Progenitor cell of endocrine pancreas (in vitro differentiated cells): ENCODE results near the gene RPA1. TPM values are rescaled to one million over a fixed set of nuclear protein-coding genes. Genes with fewer than 3 reads are reported as not detected.

ENCODE experiments used
- DNase-seq: peaks from one replicate; pipeline ENCODE4 v3.0.0; 2021; ENCODE audit warnings: low spot score; ENCODE audit not compliant: unreplicated experiment
- H3K27ac Mint-ChIP-seq: 2 replicates; pipeline ENCODE4 v1.8.0; 2021; ENCODE audit warnings: mild to moderate bottlenecking, moderate library complexity, mixed read lengths
- H3K27me3 Mint-ChIP-seq: 2 replicates; pipeline ENCODE4 v1.8.0; 2021; ENCODE audit warnings: mixed read lengths
- H3K36me3 Mint-ChIP-seq: 2 replicates; pipeline ENCODE4 v1.8.0; 2022; ENCODE audit warnings: mixed read lengths; ENCODE audit not compliant: insufficient read depth
- H3K4me1 Mint-ChIP-seq: 2 replicates; pipeline ENCODE4 v1.8.0; 2021; ENCODE audit warnings: low read depth, mixed read lengths
- H3K4me3 Mint-ChIP-seq: 2 replicates; pipeline ENCODE4 v1.8.0; 2021; ENCODE audit warnings: low read depth, mild to moderate bottlenecking, moderate library complexity, mixed read lengths
- H3K9me3 Mint-ChIP-seq: 2 replicates; pipeline ENCODE4 v1.8.0; 2021; ENCODE audit warnings: low read depth, mixed read lengths
- total RNA-seq: library from RNA; stranded (reverse); gene quantifications from 2 replicates; pipeline ENCODE4 v1.2.1, GENCODE V29; 2021
- TF ChIP-seq, protein P1 (sequence below): fragments of 200-600 bp; sonication (generic); IDR thresholded peaks from one replicate; pipeline ENCODE4 v1.5.0; 2021; ENCODE audit warnings: antibody characterized with exemption, mild to moderate bottlenecking; ENCODE audit not compliant: unreplicated experiment

RPA1 gene
- total RNA-seq, 1 donor from 2014 or later, result 119 TPM

DNA sequence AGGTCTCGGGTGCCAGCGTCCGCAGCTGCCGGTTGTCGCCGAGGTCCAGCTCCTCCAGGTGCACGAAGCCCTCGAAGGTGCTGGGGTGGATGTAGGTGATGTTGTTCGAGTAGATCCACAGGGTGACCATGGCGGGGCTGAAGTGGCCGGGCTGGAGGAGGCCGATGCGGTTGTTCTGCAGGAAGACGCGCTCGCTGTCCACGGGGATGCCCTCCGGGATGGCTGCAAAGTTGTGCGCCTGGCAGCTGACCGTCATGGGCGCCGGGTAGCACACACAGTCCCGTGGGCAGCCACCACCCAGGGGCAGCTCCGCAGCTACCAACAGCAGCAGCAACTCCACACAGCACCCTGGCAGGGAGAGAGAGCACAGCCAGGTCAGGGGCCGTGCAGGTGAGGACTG, 107.7 kb downstream of the RPA1 start:
- Mint-ChIP-seq H3K27ac (no peak overlapping the region), H3K9me3 (no peaks in the 10 kb centered on the region), H3K36me3 (no peaks in the 10 kb centered on the region), H3K4me3 (no peak overlapping the region), H3K4me1 (peaks cover 5% of the 10 kb centered on the region), H3K27me3 (no peaks in the 10 kb centered on the region)
- DNase-seq, result no peak
- TF ChIP-seq, protein P1, sequence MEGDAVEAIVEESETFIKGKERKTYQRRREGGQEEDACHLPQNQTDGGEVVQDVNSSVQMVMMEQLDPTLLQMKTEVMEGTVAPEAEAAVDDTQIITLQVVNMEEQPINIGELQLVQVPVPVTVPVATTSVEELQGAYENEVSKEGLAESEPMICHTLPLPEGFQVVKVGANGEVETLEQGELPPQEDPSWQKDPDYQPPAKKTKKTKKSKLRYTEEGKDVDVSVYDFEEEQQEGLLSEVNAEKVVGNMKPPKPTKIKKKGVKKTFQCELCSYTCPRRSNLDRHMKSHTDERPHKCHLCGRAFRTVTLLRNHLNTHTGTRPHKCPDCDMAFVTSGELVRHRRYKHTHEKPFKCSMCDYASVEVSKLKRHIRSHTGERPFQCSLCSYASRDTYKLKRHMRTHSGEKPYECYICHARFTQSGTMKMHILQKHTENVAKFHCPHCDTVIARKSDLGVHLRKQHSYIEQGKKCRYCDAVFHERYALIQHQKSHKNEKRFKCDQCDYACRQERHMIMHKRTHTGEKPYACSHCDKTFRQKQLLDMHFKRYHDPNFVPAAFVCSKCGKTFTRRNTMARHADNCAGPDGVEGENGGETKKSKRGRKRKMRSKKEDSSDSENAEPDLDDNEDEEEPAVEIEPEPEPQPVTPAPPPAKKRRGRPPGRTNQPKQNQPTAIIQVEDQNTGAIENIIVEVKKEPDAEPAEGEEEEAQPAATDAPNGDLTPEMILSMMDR, result no peak

GRCh38 chr17:1939981-1940809, 110.4 kb downstream of the RPA1 start:
- Mint-ChIP-seq H3K36me3 (no peaks in the 10 kb centered on the region), H3K4me3 (no peak overlapping the region), H3K4me1 (peaks cover 2% of the 10 kb centered on the region), H3K27ac (peak overlapping the region; percentile 64), H3K27me3 (no peaks in the 10 kb centered on the region), H3K9me3 (no peaks in the 10 kb centered on the region)
- TF ChIP-seq, protein P1, result no peak
- DNase-seq, result no peak

DNA sequence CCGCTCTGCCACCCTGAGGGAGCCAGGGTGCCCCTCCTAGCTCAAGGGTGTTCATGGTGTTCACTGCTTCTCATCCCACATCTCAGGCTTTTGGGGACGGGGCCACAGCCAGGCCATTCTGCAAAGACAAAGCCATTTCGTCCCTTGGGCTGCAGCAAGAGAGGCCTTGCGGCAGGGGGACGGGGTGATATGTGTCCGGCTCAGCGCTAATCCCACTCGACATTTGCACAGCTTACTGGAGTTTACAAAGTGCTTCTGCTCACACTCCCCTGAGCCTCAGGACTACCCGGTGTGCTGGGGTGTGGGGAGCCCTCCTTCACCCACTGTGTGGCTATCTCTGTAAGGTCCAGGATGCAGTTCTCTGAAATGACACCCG, 111.0 kb downstream of the RPA1 start:
- no peak overlapping the region for H3K4me3 Mint-ChIP-seq
- H3K4me1 Mint-ChIP-seq, result peaks cover 2% of the 10 kb centered on the region
- no peak for DNase-seq
- no peaks in the 10 kb centered on the region for H3K9me3 Mint-ChIP-seq
- no peaks in the 10 kb centered on the region for H3K27me3 Mint-ChIP-seq
- no peaks in the 10 kb centered on the region for H3K36me3 Mint-ChIP-seq
- peak overlapping the region; percentile 64 for H3K27ac Mint-ChIP-seq
- TF ChIP-seq, protein P1, result no peak

- Mint-ChIP-seq H3K27ac (no peak overlapping the region), H3K4me3 (no peak overlapping the region), H3K4me1 (peaks cover 5% of the 10 kb centered on the region), H3K36me3 (no peaks in the 10 kb centered on the region), H3K27me3 (no peaks in the 10 kb centered on the region), H3K9me3 (no peaks in the 10 kb centered on the region)
- no peak for DNase-seq
- TF ChIP-seq, protein P1, result no peak
Measured at GRCh38 chr17:1941272-1942065, 111.7 kb downstream of the RPA1 start.

- TF ChIP-seq, protein P1, result no peak
- no peak overlapping the region for H3K27ac Mint-ChIP-seq
- DNase-seq, result no peak
- H3K9me3 Mint-ChIP-seq, result no peaks in the 10 kb centered on the region
- no peaks in the 10 kb centered on the region for H3K27me3 Mint-ChIP-seq
- H3K4me3 Mint-ChIP-seq, result no peak overlapping the region
- H3K4me1 Mint-ChIP-seq, result peaks cover 10% of the 10 kb centered on the region
- H3K36me3 Mint-ChIP-seq, result no peaks in the 10 kb centered on the region
Measured at GRCh38 chr17:1942066-1942365, 112.2 kb downstream of the RPA1 start.
